B cell (primary cell): ENCODE results near the gene UACA. TPM values are rescaled to one million over a fixed set of nuclear protein-coding genes. Genes with fewer than 3 reads are reported as not detected.

Experiments used
- ATAC-seq: fragments of 200-7000 bp; cut with Tn5 transposase; one replicate; pipeline ENCODE4 v1.10.0; 2021; ENCODE audit warnings: low read depth, mild to moderate bottlenecking, moderate number of reproducible peaks, moderate library complexity
- CTCF ChIA-PET: fragments of 350-600 bp; sonication (Branson Sonifier 250); formaldehyde crosslinking; loops from one replicate; lab custom pipeline; 2021; ENCODE audit warnings: antibody characterized with exemption, inconsistent platforms; lab: Charles Lee
- POLR2A ChIA-PET: fragments of 350-600 bp; sonication (Branson Sonifier 250); formaldehyde crosslinking; loops from one replicate; lab custom pipeline; 2021; ENCODE audit warnings: antibody characterized with exemption; lab: Charles Lee
- DNase-seq: peaks from one replicate; pipeline ENCODE4 v3.0.0; 2013
- H2AFZ ChIP-seq: 2 replicates; pipeline ENCODE4 v1.6.1; 2012; ENCODE audit warnings: mild to moderate bottlenecking, low read depth, low read length; ENCODE audit not compliant: insufficient read depth, poor library complexity, severe bottlenecking
- H3K27ac ChIP-seq, 2 donors: 1 replicate in 1 of 2; 2 replicates in 1 of 2; pipeline ENCODE4 v1.5.1; 2012 to 2013; ENCODE audit warnings: low read length in 2 of 2, mild to moderate bottlenecking in 2 of 2, moderate library complexity in 1 of 2
- H3K27me3 ChIP-seq, 4 experiments: fragments of 200-600 bp in 1 of 4; sonication (generic) in 1 of 4; replicated peaks in 1 of 4; 1 replicate in 2 of 4; 2 replicates in 2 of 4; pipeline versions ENCODE4 v1.6.1 to v1.7.0; 2013 to 2016; ENCODE audit warnings: low read length in 3 of 4, mild to moderate bottlenecking in 2 of 4, mixed read lengths in 1 of 4, moderate library complexity in 1 of 4; ENCODE audit not compliant: insufficient read depth in 4 of 4, control insufficient read depth in 3 of 4; ENCODE audit errors: control extremely low read depth in 1 of 4
- H3K36me3 ChIP-seq, 2 experiments: replicated peaks in 1 of 2; 1 replicate in 1 of 2; 2 replicates in 1 of 2; pipeline versions ENCODE4 v1.6.1 to v1.7.1; 2013; ENCODE audit warnings: low read length in 1 of 2; ENCODE audit not compliant: insufficient read depth in 2 of 2, control insufficient read depth in 1 of 2; ENCODE audit errors: control extremely low read depth in 1 of 2, extremely low read depth in 1 of 2
- H3K4me1 ChIP-seq, 2 donors: fragments of 200-600 bp in 1 of 2; sonication (generic) in 1 of 2; 1 replicate in 1 of 2; 2 replicates in 1 of 2; pipeline versions ENCODE4 v1.5.1 to v1.6.1; 2013 to 2017; ENCODE audit warnings: low read length in 2 of 2; ENCODE audit not compliant: control insufficient read depth in 2 of 2, insufficient read depth in 2 of 2
- H3K4me2 ChIP-seq: replicated peaks from 2 replicates; pipeline ENCODE3; 2012; ENCODE audit warnings: mild to moderate bottlenecking, low read depth, low read length; ENCODE audit not compliant: poor library complexity, severe bottlenecking
- H3K4me3 ChIP-seq, 5 experiments: fragments of 200-600 bp in 1 of 5; sonication (generic) in 1 of 5; 1 replicate in 3 of 5; 2 replicates in 2 of 5; pipeline versions ENCODE4 v1.5.1 to v1.7.0; 2011 to 2016; ENCODE audit warnings: low read length in 4 of 5, mild to moderate bottlenecking in 4 of 5, low read depth in 2 of 5, control low read depth in 1 of 5, moderate library complexity in 1 of 5; ENCODE audit not compliant: insufficient read depth in 1 of 5; ENCODE audit errors: control extremely low read depth in 1 of 5, extremely low read depth in 1 of 5
- H3K79me2 ChIP-seq: fragments of 200-600 bp; sonication (generic); one replicate; pipeline ENCODE4 v1.6.0; 2016; ENCODE audit warnings: low read length; ENCODE audit not compliant: control insufficient read depth, insufficient read depth
- H3K9ac ChIP-seq: fragments of 200-600 bp; sonication (generic); 2 replicates; pipeline ENCODE4 v1.6.1; 2017; ENCODE audit warnings: mild to moderate bottlenecking, low read length, moderate library complexity
- H3K9me3 ChIP-seq, 3 donors: one replicate each; pipeline versions ENCODE4 v1.6.1 to v1.7.1; 2013; ENCODE audit warnings: low read length in 2 of 3; ENCODE audit not compliant: control insufficient read depth in 2 of 3, insufficient read depth in 1 of 3; ENCODE audit errors: control extremely low read depth in 1 of 3
- H4K20me1 ChIP-seq: 2 replicates; pipeline ENCODE4 v1.6.0; 2012; ENCODE audit warnings: mild to moderate bottlenecking, low read length; ENCODE audit not compliant: insufficient read depth, control insufficient read depth, poor library complexity, severe bottlenecking
- H3K27ac Mint-ChIP-seq: one replicate; pipeline ENCODE4 v1.8.0; 2021; ENCODE audit warnings: mixed read lengths
- H3K27me3 Mint-ChIP-seq: one replicate; pipeline ENCODE4 v1.8.0; 2021; ENCODE audit warnings: mixed read lengths
- H3K4me1 Mint-ChIP-seq: one replicate; pipeline ENCODE4 v1.8.0; 2021; ENCODE audit warnings: mixed read lengths
- H3K4me3 Mint-ChIP-seq: one replicate; pipeline ENCODE4 v1.8.0; 2021; ENCODE audit warnings: mixed read lengths
- H3K9me3 Mint-ChIP-seq: one replicate; pipeline ENCODE4 v1.8.0; 2022; ENCODE audit warnings: mixed read lengths; ENCODE audit not compliant: insufficient read depth
- EZH2 ChIP-seq: IDR thresholded peaks from 2 replicates; pipeline ENCODE4 v1.6.1; 2012; ENCODE audit warnings: borderline replicate concordance, low read depth, mild to moderate bottlenecking, moderate library complexity, low read length; ENCODE audit not compliant: insufficient read depth, poor library complexity, severe bottlenecking
- WGBS: methylation state at CpG from one replicate; pipeline ENCODE4 v1.1.5; 2013; ENCODE audit warnings: missing lambda C conversion rate; ENCODE audit not compliant: insufficient coverage; 5-methylcytosine and 5-hydroxymethylcytosine counted together
- intact Hi-C: fragments of 100-400 bp; cut with micrococcal nuclease; formaldehyde crosslinking; loops from one replicate; pipeline ENCODE4 v1.10.0; 2022
- polyA plus RNA-seq: library from polyadenylated mRNA; depleted of rRNA; stranded (reverse); fragments of >200 nt; gene quantifications from 2 replicates; pipeline ENCODE4 v1.2.3, GENCODE V29; 2012
- total RNA-seq, 2 donors: library from RNA; stranded (reverse); fragments of 120-200 nt in 1 of 2; gene quantifications; 1 replicate in 1 of 2; 2 replicates in 1 of 2; pipeline versions ENCODE4 v1.2.3 to v1.2.4, GENCODE V29; 2013 to 2022
- TF ChIP-seq, protein P1 (sequence below): fragments of 200-600 bp; IDR thresholded peaks from one replicate; pipeline ENCODE4 v1.8.0; 2022; ENCODE audit warnings: antibody characterized with exemption, mild to moderate bottlenecking

UACA gene
- total and polyA plus RNA-seq, 2 donors (not counting 1 experiment from before 2014, with no cell fraction given): 2.7 to 3.3 TPM

DNA sequence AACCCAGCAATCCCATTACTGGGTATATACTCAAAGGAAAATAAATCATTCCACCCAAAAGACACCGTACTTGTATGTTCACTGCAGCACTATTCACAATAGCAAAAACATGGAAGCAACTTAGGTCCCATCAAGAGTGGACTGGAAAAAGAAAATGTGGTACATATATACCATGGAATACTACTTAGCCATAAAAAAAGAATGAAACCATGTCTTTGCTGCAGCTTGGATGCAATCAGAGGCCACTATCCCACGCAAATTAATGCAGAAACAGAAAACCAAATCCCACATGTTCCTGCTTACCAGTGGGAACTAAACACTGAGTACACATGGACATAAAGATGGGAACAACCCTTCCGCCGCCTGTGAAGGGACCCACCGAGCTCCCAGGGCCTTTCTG, 34.2 kb downstream of the UACA start:
- Histone ChIP-seq H3K27me3 (peaks cover 0 to 12% (median 0%) of the 10 kb centered on the region in 4 experiments), H3K9me3 (peaks cover 0 to 3% (median 0%) of the 10 kb centered on the region in 3 donors), H4K20me1 (no peaks in the 10 kb centered on the region), H3K9ac (no peak overlapping the region), H2AFZ (no peak overlapping the region), H3K4me3 (no peak overlapping the region), H3K4me1 (no peaks in the 10 kb centered on the region), H3K36me3 (no peaks in the 10 kb centered on the region), H3K4me2 (no peak overlapping the region), H3K27ac (no peak overlapping the region), H3K79me2 (no peaks in the 10 kb centered on the region)
- TF ChIP-seq, protein P1, sequence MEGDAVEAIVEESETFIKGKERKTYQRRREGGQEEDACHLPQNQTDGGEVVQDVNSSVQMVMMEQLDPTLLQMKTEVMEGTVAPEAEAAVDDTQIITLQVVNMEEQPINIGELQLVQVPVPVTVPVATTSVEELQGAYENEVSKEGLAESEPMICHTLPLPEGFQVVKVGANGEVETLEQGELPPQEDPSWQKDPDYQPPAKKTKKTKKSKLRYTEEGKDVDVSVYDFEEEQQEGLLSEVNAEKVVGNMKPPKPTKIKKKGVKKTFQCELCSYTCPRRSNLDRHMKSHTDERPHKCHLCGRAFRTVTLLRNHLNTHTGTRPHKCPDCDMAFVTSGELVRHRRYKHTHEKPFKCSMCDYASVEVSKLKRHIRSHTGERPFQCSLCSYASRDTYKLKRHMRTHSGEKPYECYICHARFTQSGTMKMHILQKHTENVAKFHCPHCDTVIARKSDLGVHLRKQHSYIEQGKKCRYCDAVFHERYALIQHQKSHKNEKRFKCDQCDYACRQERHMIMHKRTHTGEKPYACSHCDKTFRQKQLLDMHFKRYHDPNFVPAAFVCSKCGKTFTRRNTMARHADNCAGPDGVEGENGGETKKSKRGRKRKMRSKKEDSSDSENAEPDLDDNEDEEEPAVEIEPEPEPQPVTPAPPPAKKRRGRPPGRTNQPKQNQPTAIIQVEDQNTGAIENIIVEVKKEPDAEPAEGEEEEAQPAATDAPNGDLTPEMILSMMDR: no peak
- TF ChIP-seq EZH2: no peak
- DNase-seq (no peak), ATAC-seq (no peak)
- CTCF ChIA-PET: no interaction called here
- Mint-ChIP-seq H3K4me1 (no peaks in the 10 kb centered on the region), H3K27me3 (peaks cover 8% of the 10 kb centered on the region), H3K4me3 (no peak overlapping the region), H3K27ac (no peak overlapping the region), H3K9me3 (no peaks in the 10 kb centered on the region)
- 97% methylated on average over 4 of the region's 5 CpGs for WGBS
- POLR2A ChIA-PET: no interaction called here
- intact Hi-C loops: loop anchor here (10.0 kb wide), 2 partner anchors 1154 to 1254 kb away; no protein-coding TSS in a partner anchor

DNA sequence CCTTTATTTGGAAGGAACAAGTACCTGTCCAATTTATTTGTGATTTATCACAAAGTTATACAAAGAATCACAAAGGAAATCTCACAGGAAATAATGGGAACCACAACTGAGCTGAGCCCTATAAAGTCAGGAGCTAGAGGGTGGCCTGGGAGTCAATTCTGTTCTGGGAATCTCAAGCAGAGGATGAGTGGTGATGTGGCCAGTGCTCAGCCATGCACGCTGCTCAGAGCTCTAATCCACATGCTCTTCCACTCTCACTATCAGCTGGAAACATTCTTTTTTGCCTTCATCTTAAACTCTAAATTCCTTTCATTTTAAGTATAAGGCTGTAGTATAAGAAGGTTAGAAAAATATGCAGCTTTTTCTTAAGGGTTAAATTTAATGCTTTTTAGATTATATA, 36.6 kb downstream of the UACA start:
- no peak overlapping the region for H3K27ac ChIP-seq
- intact Hi-C loops: loop anchor here (10.0 kb wide), 2 partner anchors 1152 to 1252 kb away; no protein-coding TSS in a partner anchor
- Mint-ChIP-seq H3K4me1 (no peaks in the 10 kb centered on the region), H3K9me3 (no peaks in the 10 kb centered on the region), H3K27ac (no peak overlapping the region), H3K27me3 (peaks cover 12% of the 10 kb centered on the region), H3K4me3 (no peak overlapping the region)
- H2AFZ ChIP-seq: no peak overlapping the region
- H3K9me3 ChIP-seq: peaks cover 0 to 3% (median 0%) of the 10 kb centered on the region in 3 donors
- no peak for ATAC-seq
- no peak overlapping the region for H3K4me3 ChIP-seq
- H3K9ac ChIP-seq: no peak overlapping the region
- ChIA-PET CTCF (interaction anchor here (0.6 to 2.2 kb wide), 6 partner anchors 85 to 1264 kb away, joined by 3 to 10 read pairs (median 3); no protein-coding TSS in a partner anchor), POLR2A (no interaction called here)
- H3K4me2 ChIP-seq: no peak overlapping the region
- TF ChIP-seq, protein P1: no peak
- TF ChIP-seq EZH2: no peak
- no peaks in the 10 kb centered on the region for H3K36me3 ChIP-seq
- H3K27me3 ChIP-seq: peaks cover 0 to 14% (median 2%) of the 10 kb centered on the region in 4 experiments
- no peaks in the 10 kb centered on the region for H3K79me2 ChIP-seq
- no peaks in the 10 kb centered on the region for H4K20me1 ChIP-seq
- WGBS: no CpG with 5 or more reads among the region's 1 CpG
- no peak for DNase-seq
- H3K4me1 ChIP-seq: no peaks in the 10 kb centered on the region
